ENCODE results near the gene CCDC7.
"Not testable (repeated sequence)": the region's sequence is repeated elsewhere in the genome, so short reads cannot be mapped to it uniquely, and the experiment has no call there.

CCDC7 gene

GRCh38 chr10:32890444-32890843, 444.5 kb downstream of the CCDC7 start:
- DNase-seq: no peak

DNA sequence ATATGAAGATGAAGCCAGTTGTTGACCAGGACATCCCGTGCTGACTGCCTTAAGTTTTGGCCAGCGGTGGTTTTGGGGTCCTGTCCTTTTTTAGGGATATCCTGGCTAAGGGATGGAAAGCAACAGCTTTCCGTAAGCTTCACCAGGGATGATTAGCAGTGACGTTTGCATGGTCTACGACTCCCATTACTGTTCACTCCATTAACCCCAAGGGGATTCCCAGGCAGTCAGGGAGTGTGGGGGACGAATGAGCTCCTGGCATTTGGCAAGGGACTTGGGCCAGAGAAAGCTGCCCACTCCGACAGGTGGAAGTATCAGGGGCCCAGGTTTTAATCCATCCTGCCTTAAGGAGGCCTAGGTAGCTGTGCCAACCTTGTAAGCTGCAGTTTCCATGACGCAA, 445.3 kb downstream of the CCDC7 start:
- DNase-seq: no peak

DNA sequence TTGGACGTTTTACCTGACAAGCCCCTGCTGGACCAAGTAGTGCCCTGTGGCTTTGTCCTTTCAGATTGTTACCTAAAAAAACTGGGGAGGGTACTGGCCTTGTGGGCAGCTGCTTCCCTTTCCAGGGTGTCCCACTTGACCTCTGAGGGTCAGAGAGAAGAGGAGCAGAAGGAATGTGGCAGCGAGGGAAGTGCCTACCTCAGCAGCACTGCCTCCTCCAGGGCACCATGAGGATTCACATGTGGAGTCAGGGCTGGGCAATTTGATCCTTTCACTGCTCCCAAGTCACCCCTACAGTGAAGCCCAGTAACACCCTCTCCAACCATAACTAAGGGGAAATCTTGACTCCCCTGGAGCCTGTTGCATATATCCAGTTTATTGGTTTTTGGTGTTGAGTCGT, 447.5 kb downstream of the CCDC7 start:
- no peak for DNase-seq

DNA sequence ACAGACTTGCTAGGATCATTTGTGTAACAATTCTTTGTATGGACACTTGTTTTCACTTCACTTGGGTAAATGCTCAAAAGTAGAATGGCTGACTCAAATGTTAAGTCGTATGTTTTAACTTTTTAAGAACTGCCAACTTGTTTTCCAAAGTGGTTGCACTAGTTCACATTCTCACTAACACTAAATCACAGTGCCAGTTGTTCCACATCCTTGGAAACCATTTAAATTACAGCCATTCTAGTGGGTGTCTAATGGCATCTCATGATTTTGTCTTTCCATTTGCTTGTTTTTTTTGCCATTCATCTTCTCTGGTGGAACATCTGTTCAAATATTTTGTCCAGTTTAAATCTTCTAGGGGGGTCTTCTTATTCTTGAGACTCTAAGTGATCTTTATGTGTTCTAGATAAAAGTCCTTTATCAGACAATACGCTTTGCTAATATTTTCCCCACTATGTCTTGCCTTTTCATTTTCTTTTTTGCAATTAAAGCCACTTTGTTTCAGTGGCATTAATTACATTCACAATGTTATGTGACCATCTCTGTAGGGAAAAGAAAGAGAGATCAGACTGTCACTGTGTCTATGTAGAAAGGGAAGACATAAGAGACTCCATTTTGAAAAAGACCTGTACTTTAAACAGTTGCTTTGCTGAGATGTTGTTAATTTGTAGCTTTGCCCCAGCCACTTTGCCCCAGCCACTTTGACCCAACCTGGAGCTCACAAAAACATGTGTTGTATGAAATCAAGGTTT, 448.1 kb downstream of the CCDC7 start:
- DNase-seq: no peak

- not testable (repeated sequence) for DNase-seq
Measured at GRCh38 chr10:32895200-32895968, 449.4 kb downstream of the CCDC7 start.

DNA sequence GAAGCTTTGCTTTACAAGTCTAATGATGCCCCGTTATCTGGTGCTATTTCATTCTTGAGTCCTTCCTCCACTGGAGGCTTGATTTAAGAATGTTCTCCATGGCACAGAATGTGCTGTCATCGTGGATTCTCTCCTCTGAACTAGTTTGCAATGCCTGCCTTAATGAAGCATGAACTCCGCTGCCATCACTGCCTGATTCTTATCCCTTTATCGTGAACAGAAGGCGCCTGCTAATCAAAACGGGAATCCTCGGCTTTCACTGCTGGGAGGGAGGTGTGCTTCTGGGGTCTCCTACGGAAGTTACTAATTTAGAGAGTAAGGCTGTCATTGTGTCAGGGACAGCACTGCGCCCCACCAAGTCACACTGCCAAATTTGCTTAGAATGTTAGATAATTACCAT, 455.9 kb downstream of the CCDC7 start:
- peak; percentile 49 for DNase-seq

DNA sequence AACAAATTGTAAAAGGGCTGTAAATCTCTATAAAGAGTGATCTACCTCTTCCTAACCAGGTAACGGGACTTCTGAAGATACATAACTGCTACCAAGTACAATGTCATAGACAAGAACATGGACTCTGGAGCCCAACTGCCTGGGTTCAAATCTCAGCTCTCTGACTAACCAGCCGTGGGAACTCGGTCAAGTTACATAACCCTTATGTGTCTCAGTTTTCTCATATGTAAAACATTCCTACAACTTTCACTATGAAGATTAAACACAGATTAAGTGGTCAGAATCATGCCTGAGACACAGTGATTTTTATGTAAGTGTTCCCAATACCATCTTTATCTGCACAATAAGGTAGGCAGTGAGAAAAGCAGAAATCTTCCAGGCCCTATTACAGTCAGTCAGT, 459.5 kb downstream of the CCDC7 start:
- no peak for DNase-seq

DNA sequence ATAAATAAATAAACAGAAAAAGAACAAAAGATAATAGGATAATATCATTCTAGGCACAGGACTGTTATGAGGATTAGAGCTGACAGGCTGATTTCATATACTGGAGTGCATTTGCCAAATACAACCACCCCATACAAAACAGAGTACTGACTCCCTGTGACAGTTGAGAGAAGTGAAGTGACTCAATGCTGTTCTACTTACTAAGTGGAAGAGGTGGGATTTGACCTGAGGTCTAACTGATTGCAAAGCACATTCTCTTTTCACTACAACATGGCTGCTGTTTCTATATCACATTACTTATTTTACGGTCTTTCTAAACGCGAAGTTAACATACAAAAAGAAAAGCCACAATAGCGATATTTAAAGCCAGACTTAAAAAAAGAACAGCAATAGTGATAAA, 460.7 kb downstream of the CCDC7 start:
- no peak for DNase-seq

GRCh38 chr10:32909456-32909855, 463.5 kb downstream of the CCDC7 start:
- DNase-seq: no peak

GRCh38 chr10:32909970-32910369, 464.0 kb downstream of the CCDC7 start:
- not testable (repeated sequence) for DNase-seq

- DNase-seq: no peak
Measured at GRCh38 chr10:32911285-32912016, 465.5 kb downstream of the CCDC7 start.

- not testable (repeated sequence) for DNase-seq
Measured at GRCh38 chr10:32917817-32918216, 471.9 kb downstream of the CCDC7 start.

DNA sequence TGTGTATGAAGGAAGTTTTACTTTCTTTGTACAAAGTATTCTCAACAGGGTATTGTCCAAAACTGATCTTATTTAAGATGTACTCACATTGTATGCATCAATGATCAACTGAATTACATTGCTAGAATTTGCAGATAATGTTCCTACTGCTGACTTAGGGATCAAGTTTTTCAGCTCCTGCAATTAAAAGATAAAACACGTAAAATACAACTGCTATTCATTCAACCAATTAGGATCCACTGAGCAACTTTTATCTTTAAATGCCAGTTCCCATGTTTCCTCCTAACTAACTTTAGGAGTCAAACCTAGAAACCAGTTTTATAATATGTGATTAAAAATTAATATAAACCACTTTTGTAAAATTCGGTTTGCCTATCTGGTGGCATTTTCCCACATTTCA, 476.2 kb downstream of the CCDC7 start:
- DNase-seq: no peak

DNA sequence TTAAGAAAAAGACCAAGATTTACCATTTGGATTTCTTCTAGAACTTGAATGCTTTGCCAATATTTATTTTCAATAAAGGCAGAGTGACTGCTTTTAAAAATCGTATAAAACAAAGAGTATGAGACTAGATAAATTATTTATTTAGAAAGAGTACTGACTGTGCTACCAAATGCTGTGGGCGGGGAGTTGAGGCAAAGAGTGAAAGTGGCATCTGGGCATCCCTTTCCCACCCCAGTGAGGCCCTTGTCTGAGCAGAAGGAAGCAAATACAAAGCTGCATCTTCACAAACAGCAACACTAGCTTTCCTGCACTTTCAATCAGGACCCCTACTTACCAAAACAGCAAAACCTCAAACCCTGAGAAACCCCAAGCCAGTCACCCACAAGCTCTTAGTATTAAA, 477.2 kb downstream of the CCDC7 start:
- DNase-seq: no peak

DNA sequence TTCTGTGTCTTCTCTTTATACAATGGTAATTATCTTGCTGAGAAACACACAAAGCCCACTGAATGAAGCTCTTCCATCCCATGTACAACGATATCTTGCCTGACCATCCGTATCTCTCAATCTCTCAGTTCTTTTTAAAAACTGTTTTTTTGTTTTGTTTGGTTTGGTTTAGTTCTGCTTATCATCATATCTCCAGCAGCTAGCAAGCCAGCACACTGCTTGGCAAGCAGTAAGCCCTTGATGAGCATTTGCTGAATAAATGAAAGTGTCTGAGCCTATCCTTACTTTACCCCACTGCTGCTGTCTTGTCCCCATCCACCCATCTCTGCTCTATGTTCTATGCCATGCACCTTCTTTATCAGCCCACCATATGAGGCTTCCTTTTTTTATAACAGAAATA, 477.9 kb downstream of the CCDC7 start:
- no peak for DNase-seq

Measured in retina (tissue), 1 donor.